Measurements from ENCODE around the gene UQCRHL.
"Not testable (repeated sequence)": the region's sequence is repeated elsewhere in the genome, so short reads cannot be mapped to it uniquely, and the experiment has no call there.

UQCRHL gene

GRCh38 chr1:15835205-15835740 is 27.8 kb upstream of the UQCRHL start:
- no peak for DNase-seq (ENCODE audit: low read depth)

GRCh38 chr1:15834406-15835204 is 27.2 kb upstream of the UQCRHL start:
- DNase-seq (ENCODE audit: low read depth) = no peak

DNA sequence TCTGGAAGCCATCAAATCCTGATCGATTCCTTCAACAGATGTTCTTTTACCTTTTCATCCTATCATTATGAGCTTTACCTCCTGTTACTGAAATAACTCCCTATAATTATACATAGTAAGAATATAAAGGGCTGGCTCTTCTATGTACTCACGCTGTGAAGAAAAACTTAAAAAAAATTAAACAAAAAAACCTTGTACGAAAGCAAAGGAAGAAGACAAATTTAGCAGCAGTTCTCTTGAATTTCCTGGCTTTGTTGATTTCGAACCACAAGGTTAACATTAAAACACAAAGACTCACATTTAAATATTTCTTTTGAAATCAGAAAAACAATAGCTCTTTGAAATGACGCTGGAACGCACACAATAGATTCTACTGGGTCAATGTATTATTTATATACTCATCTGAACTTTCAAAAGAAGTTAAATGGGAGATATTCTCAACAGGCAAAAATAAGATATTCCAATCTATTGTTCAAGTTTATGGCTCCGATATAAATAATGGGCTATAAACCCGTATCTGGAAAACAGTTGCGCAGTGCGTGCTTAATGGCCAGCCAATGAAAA is 26.5 kb upstream of the UQCRHL start:
- no peak for DNase-seq (ENCODE audit: low read depth)

GRCh38 chr1:15833069-15833679 is 25.7 kb upstream of the UQCRHL start:
- DNase-seq (ENCODE audit: low read depth) = no peak

DNA sequence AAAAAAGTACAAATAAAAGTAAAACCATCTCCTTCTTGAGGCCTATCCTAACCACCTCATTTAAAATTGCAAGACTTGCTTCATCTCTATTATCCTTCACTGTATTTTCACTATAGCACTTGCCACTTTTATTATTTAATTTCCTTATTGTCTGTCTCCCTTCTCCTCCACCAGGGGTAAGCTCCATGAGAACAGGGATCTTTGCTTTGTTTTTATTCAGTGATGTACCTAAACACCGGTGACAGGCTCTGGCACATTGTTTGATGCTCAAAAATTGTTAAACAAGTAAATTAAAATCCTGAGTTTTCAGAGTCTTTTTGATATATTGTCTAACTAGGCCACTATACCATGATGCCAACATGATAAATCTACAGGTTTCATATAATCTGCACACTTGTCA is 22.8 kb upstream of the UQCRHL start:
- no peak for DNase-seq (ENCODE audit: low read depth)

- not testable (repeated sequence) for DNase-seq (ENCODE audit: low read depth)
These were observed 21.5 kb upstream of the UQCRHL start for GRCh38 chr1:15828931-15829330.

GRCh38 chr1:15827567-15827966 is 20.1 kb upstream of the UQCRHL start:
- DNase-seq (ENCODE audit: low read depth) = not testable (repeated sequence)

DNA sequence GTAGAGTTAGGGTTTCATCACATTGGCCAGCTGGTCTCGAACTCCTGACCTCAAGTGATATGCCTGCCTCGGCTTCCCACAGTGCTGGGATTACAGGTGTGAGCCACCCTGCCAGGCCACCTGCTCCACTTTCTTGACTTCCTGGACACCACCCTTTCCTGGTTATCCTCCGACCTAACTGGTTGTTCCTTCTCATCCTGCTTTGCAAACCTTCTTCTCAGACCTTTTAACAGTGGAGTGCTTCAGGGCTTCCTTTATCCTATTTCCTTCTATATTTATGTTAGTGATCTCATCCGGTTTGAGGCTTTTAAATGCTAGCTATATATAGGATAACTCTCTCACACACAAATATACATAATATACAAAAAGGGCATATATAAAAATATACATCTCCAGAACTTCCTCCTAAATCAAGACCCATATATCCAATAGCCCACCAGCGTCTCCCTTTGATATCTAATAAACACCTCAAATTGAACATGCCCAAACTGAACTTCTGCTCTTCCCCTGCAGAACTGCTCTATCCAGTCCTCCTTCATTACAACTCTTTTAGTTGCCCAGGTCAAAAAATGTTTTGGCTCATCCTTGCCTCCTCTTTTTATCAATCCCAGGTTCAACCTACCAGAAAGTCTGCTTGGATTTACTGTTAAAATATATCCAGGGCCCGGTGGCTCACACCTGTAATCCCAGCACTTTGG is 19.5 kb upstream of the UQCRHL start:
- no peak for DNase-seq (ENCODE audit: low read depth)

DNA sequence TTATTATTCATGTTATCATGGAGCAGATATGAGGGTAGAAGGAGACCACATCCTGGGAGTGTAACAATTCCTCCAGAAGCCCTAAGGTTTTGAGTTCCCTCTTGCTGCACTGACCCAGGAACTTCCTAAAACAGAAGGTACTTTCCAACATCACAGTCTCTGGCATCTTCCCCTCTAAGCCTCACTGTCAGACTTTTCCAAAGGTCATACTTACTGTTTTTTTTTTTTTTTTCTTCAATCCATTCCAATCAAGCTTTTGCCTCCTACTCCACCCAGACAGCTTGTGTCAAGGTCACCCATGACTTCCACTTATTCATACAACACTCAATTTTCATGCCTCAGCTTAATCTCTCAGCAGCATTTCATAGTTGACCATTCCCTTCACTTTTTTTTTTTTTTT is 18.4 kb upstream of the UQCRHL start:
- no peak for DNase-seq (ENCODE audit: low read depth)

- DNase-seq (ENCODE audit: low read depth) = no peak
These were observed 13.0 kb upstream of the UQCRHL start for GRCh38 chr1:15820478-15820877.

DNA sequence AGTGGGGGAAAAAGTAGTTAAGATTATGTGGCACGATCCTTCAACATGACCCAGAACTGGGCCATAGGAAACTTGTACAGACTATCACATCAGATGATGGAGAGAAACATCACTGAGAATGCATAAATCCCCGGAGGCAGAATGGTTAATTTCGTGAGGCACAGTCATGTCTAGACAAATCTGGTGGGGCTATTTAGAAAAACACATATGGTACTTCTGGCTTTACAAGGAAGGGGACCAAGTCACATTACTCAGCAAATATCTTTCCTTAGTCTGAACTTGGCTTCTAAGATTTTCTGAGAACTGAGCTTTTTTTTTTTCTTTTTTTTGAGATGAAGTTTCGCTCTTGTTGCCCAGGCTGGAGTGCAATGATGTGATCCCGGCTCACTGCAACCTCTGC is 9.2 kb upstream of the UQCRHL start:
- no peak for DNase-seq (ENCODE audit: low read depth)

GRCh38 chr1:15810073-15810472 is 2.6 kb upstream of the UQCRHL start:
- DNase-seq (ENCODE audit: low read depth) = no peak

DNA sequence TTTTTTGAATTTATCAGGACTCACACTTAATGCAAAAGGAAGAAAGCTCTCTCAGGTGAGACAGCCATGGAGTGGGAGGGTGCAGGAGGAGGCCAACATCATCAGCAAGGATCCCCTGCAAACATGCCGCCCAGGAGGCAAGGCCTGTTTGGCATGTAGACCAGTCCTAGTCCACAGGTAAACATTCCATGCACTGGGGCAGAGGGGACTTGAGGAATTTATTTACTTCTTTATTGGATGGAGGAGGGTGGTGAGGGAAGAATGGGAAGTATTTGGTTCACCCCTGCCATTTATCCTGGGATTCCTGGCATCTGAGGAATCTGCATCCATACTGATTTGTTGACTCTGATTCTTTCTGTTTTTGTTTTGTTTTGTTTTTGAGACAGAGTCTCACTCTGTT is 1.5 kb upstream of the UQCRHL start:
- DNase-seq (ENCODE audit: low read depth) = no peak

GRCh38 chr1:15807121-15807520 is 328 bp downstream of the UQCRHL start:
- DNase-seq (ENCODE audit: low read depth) = no peak

DNA sequence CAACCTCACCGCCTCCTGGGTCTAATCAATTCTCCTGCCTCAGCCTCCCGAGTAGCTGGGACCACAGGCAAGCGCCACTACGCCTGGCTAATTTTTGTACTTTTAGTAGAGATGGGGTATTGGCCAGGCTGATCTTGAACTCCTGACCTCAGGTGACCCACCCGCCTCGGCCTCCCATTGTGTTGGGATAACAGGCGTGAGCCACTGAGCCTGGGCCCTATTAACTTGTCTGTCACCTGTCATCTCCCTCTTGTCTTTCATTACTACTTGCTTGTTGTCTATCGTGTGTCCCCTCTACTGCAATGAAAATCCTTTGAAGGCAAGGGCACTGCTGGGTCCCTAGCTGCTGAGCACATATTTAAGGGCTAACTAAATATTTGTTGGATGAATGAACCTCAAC is 3.4 kb downstream of the UQCRHL start:
- no peak for DNase-seq (ENCODE audit: low read depth)

DNA sequence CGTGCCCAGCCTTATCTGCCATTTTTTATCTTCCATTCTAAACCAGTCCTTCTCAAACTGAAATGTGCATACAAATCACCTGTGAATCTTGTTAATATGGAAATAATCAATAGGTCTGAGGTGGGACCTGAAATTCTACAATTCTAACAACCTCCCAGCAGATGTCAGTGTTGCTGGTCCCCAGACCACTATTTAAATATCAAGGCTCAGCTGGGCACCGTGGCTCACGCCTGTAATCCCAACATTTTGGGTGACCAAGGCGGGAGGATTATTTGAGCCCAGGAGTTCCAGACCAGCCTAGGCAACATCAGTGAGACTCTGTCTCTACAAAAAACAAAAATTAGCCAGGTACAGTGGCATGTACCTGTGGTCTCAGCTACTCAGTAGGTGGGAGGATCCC is 4.1 kb downstream of the UQCRHL start:
- no peak for DNase-seq (ENCODE audit: low read depth)

- no peak for DNase-seq (ENCODE audit: low read depth)
These were observed 5.0 kb downstream of the UQCRHL start for GRCh38 chr1:15802234-15802965.

- DNase-seq (ENCODE audit: low read depth) = peak; percentile 76
These were observed 7.3 kb downstream of the UQCRHL start for GRCh38 chr1:15799928-15800835.

DNA sequence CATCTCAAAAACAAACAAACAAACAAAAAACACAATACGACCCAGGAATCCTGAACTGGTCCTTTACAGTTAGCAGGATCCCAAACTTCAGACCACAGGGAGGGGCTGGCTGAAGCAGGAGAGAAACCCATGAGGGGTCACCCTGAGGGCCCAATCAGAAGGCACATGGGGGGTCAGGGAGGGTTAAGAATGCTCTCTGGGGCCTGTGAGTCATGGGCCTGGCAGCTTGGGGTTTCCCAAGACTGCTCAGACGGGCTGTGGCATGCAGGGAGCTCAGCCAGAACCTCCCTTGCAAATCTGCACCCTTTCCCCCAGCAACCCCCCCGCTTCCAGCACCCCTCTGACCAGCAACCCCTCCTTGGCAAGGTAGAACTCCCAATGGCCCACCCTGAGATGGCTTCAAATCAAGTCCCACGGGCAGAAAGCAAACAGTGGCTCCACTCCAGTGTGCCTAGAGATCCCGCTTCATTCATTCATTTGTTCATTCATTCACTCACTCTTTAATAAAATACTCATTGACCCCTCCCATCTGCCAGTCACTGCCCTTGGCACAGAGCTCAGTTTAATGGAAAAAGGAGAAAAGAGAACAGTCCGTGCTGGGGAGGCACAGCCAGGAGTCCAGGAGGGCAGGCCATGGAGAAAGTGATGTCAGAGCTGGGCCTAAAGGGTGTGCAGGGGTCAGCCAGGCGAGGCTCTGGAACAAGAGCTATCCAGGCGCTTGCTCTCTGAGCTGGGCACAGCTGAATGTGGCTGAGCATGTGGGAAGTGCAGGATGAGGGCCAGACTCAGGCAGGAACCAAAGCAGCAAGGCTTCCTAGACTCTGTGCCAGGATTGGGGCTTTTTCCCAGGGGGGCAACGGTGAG is 8.2 kb downstream of the UQCRHL start:
- DNase-seq (ENCODE audit: low read depth) = peak; percentile 98
